ENCODE measurements around the gene TEN1.

DNA sequence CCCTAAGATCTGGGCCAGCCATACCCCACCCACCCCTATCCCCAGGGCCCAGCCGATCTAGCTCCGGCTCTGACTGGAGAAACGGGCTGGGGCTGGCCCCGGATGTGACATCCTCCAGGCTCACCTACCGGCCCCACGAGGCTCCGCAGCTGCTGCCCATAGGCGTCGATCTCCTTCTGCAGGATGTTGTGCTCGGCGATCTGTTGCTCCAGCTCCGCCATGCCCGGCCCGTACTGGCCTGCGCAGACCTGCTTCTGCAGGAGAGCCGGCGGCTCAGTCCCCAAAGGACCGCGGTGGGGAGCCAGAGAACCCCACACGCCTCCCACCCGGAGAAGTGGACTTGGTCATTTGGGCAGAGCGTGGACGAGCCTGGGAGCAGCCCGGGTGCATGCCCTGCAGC is 43.2 kb downstream of the TEN1 start:
- TF ChIP-seq POLR2AphosphoS5 (IDR thresholded peaks at IDR 0.05; ENCODE audit: low read depth, low read length), result no peak
- no peak for TF ChIP-seq POLR2A (IDR thresholded peaks at IDR 0.05; ENCODE audit: low read depth, low read length)
- TF ChIP-seq SPI1 (IDR thresholded peaks at IDR 0.05; ENCODE audit: low read depth, low read length), result no peak
